ENCODE data around the gene CRADD.

The CRADD gene

GRCh38 chr12:93727195-93727811, 50.1 kb downstream of the CRADD start:
- H3K27ac ChIP-seq, result no peak overlapping the region
- TF ChIP-seq CTCF (conservative IDR thresholded peaks at IDR 0.05), result no peak

GRCh38 chr12:93727911-93728310, 50.7 kb downstream of the CRADD start:
- no peak overlapping the region for H3K27ac ChIP-seq

GRCh38 chr12:93729934-93730333, 52.8 kb downstream of the CRADD start:
- no peak overlapping the region for H3K27ac ChIP-seq
- TF ChIP-seq CTCF (conservative IDR thresholded peaks at IDR 0.05), result no peak

More at GRCh38 chr12:93727911-93728310, 50.7 kb downstream of the CRADD start:
- no peak for TF ChIP-seq CTCF (conservative IDR thresholded peaks at IDR 0.05)

GRCh38 chr12:93733358-93733757, 56.2 kb downstream of the CRADD start:
- H3K27ac ChIP-seq, result no peak overlapping the region
- TF ChIP-seq CTCF (conservative IDR thresholded peaks at IDR 0.05), result no peak

DNA sequence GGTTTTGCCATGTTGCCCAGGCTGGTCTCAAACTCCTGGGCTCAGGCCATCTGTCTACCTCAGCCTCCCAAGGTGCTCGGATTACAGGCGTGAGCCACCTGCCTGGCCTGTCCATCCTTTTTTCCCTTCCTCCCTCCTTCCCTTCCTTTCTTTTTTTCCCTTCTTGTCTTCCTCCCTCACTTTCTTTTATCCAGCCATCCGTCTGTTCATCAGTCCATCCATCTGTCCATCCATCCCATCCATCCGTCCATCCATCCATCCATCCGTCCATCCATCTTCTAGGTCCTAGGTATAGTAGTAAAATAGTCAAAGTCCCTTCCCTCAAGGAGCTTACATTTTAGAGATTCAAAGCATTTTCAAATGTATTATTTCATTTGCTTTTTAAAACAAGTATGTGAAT, 56.8 kb downstream of the CRADD start:
- H3K27ac ChIP-seq, result no peak overlapping the region
- no peak for TF ChIP-seq CTCF (conservative IDR thresholded peaks at IDR 0.05)

- no peak for TF ChIP-seq CTCF (conservative IDR thresholded peaks at IDR 0.05)
- H3K27ac ChIP-seq, result no peak overlapping the region
Observed at GRCh38 chr12:93734784-93735183, 57.6 kb downstream of the CRADD start.

DNA sequence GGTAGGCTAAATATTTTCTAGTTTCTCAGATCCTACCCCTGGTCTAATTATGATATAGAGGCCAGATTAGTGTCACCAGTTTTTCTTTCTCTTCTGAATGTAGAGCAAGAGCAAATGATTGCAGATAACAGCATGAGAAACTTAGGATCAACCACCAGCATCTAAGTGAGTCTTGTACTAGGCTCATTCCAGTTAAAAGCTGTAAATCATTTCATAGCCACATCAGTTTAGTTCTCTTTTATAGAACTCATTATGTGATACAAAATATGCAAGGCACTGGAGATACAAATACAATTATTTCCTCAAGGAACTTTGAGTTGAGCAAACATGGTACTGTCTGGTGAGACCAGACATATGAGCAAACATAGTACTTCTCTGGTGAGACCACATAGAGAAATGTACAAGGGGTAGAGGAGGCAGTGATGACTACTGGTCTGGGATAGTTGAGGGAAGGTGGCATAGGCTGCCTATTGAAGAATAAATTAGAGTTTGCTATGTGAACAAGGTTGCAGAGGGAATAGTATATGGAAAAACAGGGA, 59.5 kb downstream of the CRADD start:
- TF ChIP-seq CTCF (conservative IDR thresholded peaks at IDR 0.05), result no peak
- no peak overlapping the region for H3K27ac ChIP-seq

Measured in VCaP (cell line).